Measurements from ENCODE around the gene KLK10. TPM values are rescaled to one million over a fixed set of nuclear protein-coding genes. Genes with fewer than 3 reads are reported as not detected.
A peak's percentile ranks its signal among the peaks of the same experiment; 100 is the strongest.

The KLK10 gene
- total RNA-seq, 6 donors from 2014 or later: 4.8 to 21.7 (median 18.6) TPM; not detected in 1

DNA sequence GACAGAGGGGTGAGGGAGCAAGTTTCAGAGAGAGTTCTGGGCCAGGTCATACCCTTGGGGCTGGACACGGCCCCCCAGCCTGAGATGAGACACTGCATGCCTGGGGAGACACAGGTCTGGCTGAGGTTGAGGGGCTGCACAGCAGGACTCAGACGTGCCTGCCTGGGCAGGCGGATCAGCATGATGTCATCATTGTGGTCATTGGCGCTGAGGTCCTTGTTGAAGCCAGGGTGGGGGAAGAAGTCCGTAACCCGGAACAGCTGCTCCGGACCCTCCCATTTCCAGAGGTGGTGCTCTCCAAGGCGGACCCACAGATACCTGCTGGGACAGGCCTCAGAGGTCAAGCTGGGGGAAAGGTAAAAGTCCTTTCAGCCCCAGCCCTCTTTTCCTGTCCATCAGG, 13.1 kb downstream of the KLK10 start:
- peaks cover 0 to 6% (median 0%) of the 10 kb centered on the region in 4 donors for H3K4me1 ChIP-seq
- H3K9me3 ChIP-seq: no peaks in the 10 kb centered on the region
- H3K36me3 ChIP-seq: no peaks in the 10 kb centered on the region
- no peak overlapping the region for H3K27ac ChIP-seq
- ATAC-seq (ENCODE audit: low FRiP score in 2 of 2): no peak
- no peak overlapping the region for H3K4me3 ChIP-seq
- 51 to 63% methylated on average over 8 of the region's 8 CpGs for WGBS, 2 donors
- no peak for DNase-seq
- peaks cover 0 to 21% (median 3%) of the 10 kb centered on the region in 4 donors for H3K27me3 ChIP-seq
- TF ChIP-seq POLR2A (IDR thresholded peaks at IDR 0.05): no peak
- no peak for TF ChIP-seq EP300 (IDR thresholded peaks at IDR 0.05)
- TF ChIP-seq, protein P1, sequence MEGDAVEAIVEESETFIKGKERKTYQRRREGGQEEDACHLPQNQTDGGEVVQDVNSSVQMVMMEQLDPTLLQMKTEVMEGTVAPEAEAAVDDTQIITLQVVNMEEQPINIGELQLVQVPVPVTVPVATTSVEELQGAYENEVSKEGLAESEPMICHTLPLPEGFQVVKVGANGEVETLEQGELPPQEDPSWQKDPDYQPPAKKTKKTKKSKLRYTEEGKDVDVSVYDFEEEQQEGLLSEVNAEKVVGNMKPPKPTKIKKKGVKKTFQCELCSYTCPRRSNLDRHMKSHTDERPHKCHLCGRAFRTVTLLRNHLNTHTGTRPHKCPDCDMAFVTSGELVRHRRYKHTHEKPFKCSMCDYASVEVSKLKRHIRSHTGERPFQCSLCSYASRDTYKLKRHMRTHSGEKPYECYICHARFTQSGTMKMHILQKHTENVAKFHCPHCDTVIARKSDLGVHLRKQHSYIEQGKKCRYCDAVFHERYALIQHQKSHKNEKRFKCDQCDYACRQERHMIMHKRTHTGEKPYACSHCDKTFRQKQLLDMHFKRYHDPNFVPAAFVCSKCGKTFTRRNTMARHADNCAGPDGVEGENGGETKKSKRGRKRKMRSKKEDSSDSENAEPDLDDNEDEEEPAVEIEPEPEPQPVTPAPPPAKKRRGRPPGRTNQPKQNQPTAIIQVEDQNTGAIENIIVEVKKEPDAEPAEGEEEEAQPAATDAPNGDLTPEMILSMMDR (IDR thresholded peaks at IDR 0.05): no peak
- no peak for TF ChIP-seq POLR2AphosphoS5 (IDR thresholded peaks at IDR 0.05)

DNA sequence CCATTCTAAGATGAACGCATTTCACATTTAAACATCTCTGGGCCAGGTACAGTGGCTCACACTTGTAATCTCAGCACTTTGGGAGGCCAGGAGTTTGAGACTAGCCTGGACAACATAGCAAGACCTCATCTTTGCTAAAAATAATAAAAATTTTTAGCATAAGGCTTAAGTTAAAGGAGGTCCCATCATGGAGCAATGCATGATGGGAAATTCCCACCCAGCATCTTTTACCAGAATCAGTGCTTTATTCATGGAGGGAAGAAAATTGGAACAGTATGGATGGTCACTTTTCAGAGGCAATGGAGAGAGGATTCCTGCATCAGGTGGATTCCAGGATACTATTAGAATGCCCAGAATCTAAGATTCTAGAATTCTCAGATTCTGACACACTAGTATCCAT, 14.3 kb downstream of the KLK10 start:
- DNase-seq: no peak
- H3K27ac ChIP-seq: no peak overlapping the region
- peaks cover 0 to 21% (median 3%) of the 10 kb centered on the region in 4 donors for H3K27me3 ChIP-seq
- H3K36me3 ChIP-seq: no peaks in the 10 kb centered on the region
- no peak for TF ChIP-seq EP300 (IDR thresholded peaks at IDR 0.05)
- no peak for TF ChIP-seq POLR2A (IDR thresholded peaks at IDR 0.05)
- TF ChIP-seq, protein P1 (IDR thresholded peaks at IDR 0.05): no peak
- TF ChIP-seq POLR2AphosphoS5 (IDR thresholded peaks at IDR 0.05): no peak
- 87 to 94% methylated on average over 1 of the region's 1 CpG for WGBS, 2 donors
- ATAC-seq (ENCODE audit: low FRiP score in 2 of 2): no peak
- H3K9me3 ChIP-seq: no peaks in the 10 kb centered on the region
- no peak overlapping the region for H3K4me3 ChIP-seq
- H3K4me1 ChIP-seq: peaks cover 0 to 6% (median 0%) of the 10 kb centered on the region in 4 donors

DNA sequence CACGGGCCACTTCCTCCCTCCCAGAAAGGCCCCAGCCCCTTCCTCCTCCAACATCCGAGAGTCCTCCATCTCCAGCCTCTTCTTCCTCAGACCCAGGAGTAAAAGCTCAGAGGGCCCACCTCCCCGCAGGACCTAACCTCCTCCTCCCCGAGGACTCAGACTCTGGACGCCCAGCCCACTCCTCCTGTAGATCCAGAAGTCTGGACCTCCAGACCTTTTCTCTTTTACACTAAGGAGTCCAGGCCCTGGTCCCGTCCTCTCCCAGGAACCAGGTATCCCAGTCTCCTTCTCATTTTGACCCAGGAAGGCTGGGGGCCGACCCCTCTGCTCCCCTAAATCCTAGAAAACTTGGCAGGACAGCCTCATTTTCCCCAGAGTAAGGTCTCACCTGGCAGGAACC, 16.2 kb downstream of the KLK10 start:
- Histone ChIP-seq H3K27ac (no peak overlapping the region), H3K36me3 (no peaks in the 10 kb centered on the region), H3K27me3 (peaks cover 0 to 21% (median 3%) of the 10 kb centered on the region in 4 donors), H3K9me3 (no peaks in the 10 kb centered on the region), H3K4me1 (peaks cover 0 to 6% (median 0%) of the 10 kb centered on the region in 4 donors), H3K4me3 (no peak overlapping the region)
- no peak for TF ChIP-seq EP300 (IDR thresholded peaks at IDR 0.05)
- TF ChIP-seq, protein P1 (IDR thresholded peaks at IDR 0.05): no peak
- TF ChIP-seq POLR2A (IDR thresholded peaks at IDR 0.05): no peak
- TF ChIP-seq POLR2AphosphoS5 (IDR thresholded peaks at IDR 0.05): no peak
- DNase-seq (no peak), ATAC-seq (ENCODE audit: low FRiP score in 2 of 2) (no peak)
- 79 to 88% methylated on average over 5 to 7 of the region's 7 CpGs for WGBS, 2 donors

DNA sequence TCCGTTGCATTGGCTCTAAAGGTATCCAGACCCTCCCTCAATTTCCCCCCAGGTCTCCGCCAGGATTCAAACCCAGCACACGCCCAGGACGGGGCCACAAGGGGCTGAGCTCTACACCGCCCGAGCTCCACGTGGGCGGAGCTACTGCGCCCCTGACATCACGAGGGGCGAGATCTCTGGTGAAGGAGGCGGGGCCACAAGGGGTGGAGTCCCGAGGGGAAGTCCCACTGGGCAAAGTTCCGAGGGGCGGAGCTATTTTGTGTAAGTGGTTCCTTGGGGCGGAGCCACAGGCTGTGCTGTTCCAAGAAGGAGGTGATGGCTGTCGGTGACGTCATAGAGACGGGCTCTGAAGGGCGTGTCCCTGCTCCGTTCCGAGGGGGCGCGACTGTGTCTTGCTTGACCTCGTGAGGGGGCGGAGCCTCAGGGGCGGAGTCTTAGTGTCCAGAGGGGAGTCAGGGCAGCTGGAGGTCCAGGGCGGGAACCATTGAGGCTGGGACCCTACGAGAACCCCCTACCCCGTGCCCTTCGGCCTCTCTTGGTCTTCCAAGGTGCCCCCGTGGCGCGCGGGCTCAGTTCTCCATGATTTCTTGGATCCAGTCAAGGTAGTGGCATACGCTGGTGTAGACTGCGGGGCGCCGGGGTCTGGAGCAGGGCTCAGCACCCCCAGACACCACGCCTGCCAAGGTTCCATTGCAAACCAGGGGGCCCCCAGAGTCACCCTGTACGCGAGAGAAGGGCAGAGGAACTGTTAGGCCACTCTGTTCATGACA, 16.8 kb downstream of the KLK10 start:
- H3K27me3 ChIP-seq: peaks cover 0 to 21% (median 3%) of the 10 kb centered on the region in 4 donors
- DNase-seq: peak in 1 of 2 donors; percentile 60
- TF ChIP-seq POLR2A (IDR thresholded peaks at IDR 0.05): no peak
- TF ChIP-seq, protein P1 (IDR thresholded peaks at IDR 0.05): no peak
- no peak for TF ChIP-seq POLR2AphosphoS5 (IDR thresholded peaks at IDR 0.05)
- TF ChIP-seq EP300 (IDR thresholded peaks at IDR 0.05): no peak
- no peak overlapping the region for H3K27ac ChIP-seq
- no peaks in the 10 kb centered on the region for H3K36me3 ChIP-seq
- no peak overlapping the region for H3K4me3 ChIP-seq
- 31 to 63% methylated on average over 35 to 39 of the region's 42 CpGs for WGBS, 2 donors
- ATAC-seq (ENCODE audit: low FRiP score in 2 of 2): peak in 1 of 2 donors; percentile 9
- H3K4me1 ChIP-seq: peaks cover 0 to 6% (median 0%) of the 10 kb centered on the region in 4 donors
- H3K9me3 ChIP-seq: no peaks in the 10 kb centered on the region

Data from upper lobe of left lung (tissue), 6 donors.